PC-3 (cell line): Measurements from ENCODE around the gene UBE2Q2. TPM values are rescaled to one million over a fixed set of nuclear protein-coding genes. Genes with fewer than 3 reads are reported as not detected.
A peak's percentile ranks its signal among the peaks of the same experiment; 100 is the strongest.

Experiments used
- ATAC-seq: fragments of 200-7000 bp; cut with Tn5 transposase; 2 replicates; pipeline ENCODE4 v1.9.1; 2020; ENCODE audit warnings: mild to moderate bottlenecking, moderate library complexity
- BruUV-seq: library from RNA; stranded (reverse); fragments of 400-500 nt; replicated peaks from 2 replicates; lab custom pipeline; 2021; lab: Mats Ljungman, UMichigan
- CTCF ChIA-PET: fragments of 300-600 bp; sonication (Branson Sonifier 250); formaldehyde crosslinking; loops from one replicate; lab custom pipeline; 2022; ENCODE audit warnings: antibody characterized with exemption; lab: Charles Lee
- POLR2A ChIA-PET: fragments of 300-600 bp; sonication (Branson Sonifier 250); formaldehyde crosslinking; loops from one replicate; lab custom pipeline; 2022; ENCODE audit warnings: antibody characterized with exemption; ENCODE audit not compliant: unreplicated experiment; lab: Charles Lee
- DNase-seq: peaks from one replicate; pipeline ENCODE4 v3.0.0-alpha.2; 2015
- H2AFZ ChIP-seq: fragments of 300-600 bp; sonication (generic); 2 replicates; pipeline ENCODE4 v1.6.0; 2016; ENCODE audit warnings: antibody characterized with exemption, low read length
- H3F3A ChIP-seq: fragments of 300-600 bp; sonication (generic); one replicate; pipeline ENCODE4 v1.6.0; 2017; ENCODE audit warnings: antibody characterized with exemption, low read length, control low read depth, mild to moderate bottlenecking; ENCODE audit not compliant: unreplicated experiment
- H3K27ac ChIP-seq: fragments of 300-600 bp; sonication (generic); 2 replicates; pipeline ENCODE4 v1.5.1; 2016; ENCODE audit warnings: mild to moderate bottlenecking, low read length
- H3K27me3 ChIP-seq: fragments of 300-600 bp; sonication (generic); 2 replicates; pipeline ENCODE4 v1.6.1; 2016; ENCODE audit warnings: low read length, mixed read lengths
- H3K36me3 ChIP-seq: fragments of 300-600 bp; sonication (generic); 2 replicates; pipeline ENCODE4 v1.6.1; 2016; ENCODE audit warnings: low read depth, mixed run types, low read length, mixed read lengths
- H3K4me1 ChIP-seq: fragments of 300-600 bp; sonication (generic); 2 replicates; pipeline ENCODE4 v1.5.1; 2016; ENCODE audit warnings: low read length; ENCODE audit not compliant: insufficient read depth
- H3K4me2 ChIP-seq: fragments of 300-600 bp; sonication (generic); 2 replicates; pipeline ENCODE4 v1.6.0; 2016; ENCODE audit warnings: low read length
- H3K4me3 ChIP-seq: fragments of 300-600 bp; sonication (generic); 2 replicates; pipeline ENCODE4 v1.5.1; 2016; ENCODE audit warnings: mild to moderate bottlenecking, low read length, mixed read lengths
- H3K79me2 ChIP-seq: fragments of 300-600 bp; sonication (generic); 2 replicates; pipeline ENCODE4 v1.6.1; 2017; ENCODE audit warnings: low read length, mixed read lengths
- H3K9ac ChIP-seq: fragments of 300-600 bp; sonication (generic); 2 replicates; pipeline ENCODE4 v1.6.0; 2016; ENCODE audit warnings: mild to moderate bottlenecking, low read length
- H3K9me2 ChIP-seq: fragments of 300-600 bp; sonication (generic); replicated peaks from 2 replicates; pipeline ENCODE4 v1.6.1; 2016; ENCODE audit warnings: mixed run types, low read length, mixed read lengths
- H3K9me3 ChIP-seq: fragments of 300-600 bp; sonication (generic); 2 replicates; pipeline ENCODE4 v1.6.1; 2016; ENCODE audit warnings: low read length, mixed read lengths
- H4K20me1 ChIP-seq: fragments of 300-600 bp; sonication (generic); 2 replicates; pipeline ENCODE4 v1.6.1; 2016; ENCODE audit warnings: low read length, mixed read lengths
- EZH2 ChIP-seq: fragments of 300-600 bp; sonication (generic); IDR thresholded peaks from one replicate; pipeline ENCODE4 v1.6.1; 2017; ENCODE audit warnings: antibody characterized with exemption, mild to moderate bottlenecking, low read length; ENCODE audit not compliant: unreplicated experiment
- EZH2phosphoT487 ChIP-seq: fragments of 300-600 bp; sonication (generic); IDR thresholded peaks from 2 replicates; pipeline ENCODE4 v1.6.1; 2018; ENCODE audit warnings: mild to moderate bottlenecking, antibody characterized with exemption, low read length, borderline replicate concordance
- intact Hi-C: fragments of 100-400 bp; cut with micrococcal nuclease; formaldehyde crosslinking; loops from 2 replicates; pipeline ENCODE4 v1.9.0; 2023
- total RNA-seq: library from RNA; depleted of rRNA; stranded (reverse); fragments of >200 nt; gene quantifications from 2 replicates; pipeline ENCODE4 v1.2.3, GENCODE V29; 2014
- TF ChIP-seq, protein P1 (sequence below): fragments of 300-600 bp; sonication (generic); conservative IDR thresholded peaks from 2 replicates; pipeline ENCODE4 v1.5.1; 2017; ENCODE audit warnings: antibody characterized with exemption, low read depth, mild to moderate bottlenecking, low read length

The UBE2Q2 gene
- total RNA-seq, 1 experiment from 2014 or later, result 20.3 TPM

DNA sequence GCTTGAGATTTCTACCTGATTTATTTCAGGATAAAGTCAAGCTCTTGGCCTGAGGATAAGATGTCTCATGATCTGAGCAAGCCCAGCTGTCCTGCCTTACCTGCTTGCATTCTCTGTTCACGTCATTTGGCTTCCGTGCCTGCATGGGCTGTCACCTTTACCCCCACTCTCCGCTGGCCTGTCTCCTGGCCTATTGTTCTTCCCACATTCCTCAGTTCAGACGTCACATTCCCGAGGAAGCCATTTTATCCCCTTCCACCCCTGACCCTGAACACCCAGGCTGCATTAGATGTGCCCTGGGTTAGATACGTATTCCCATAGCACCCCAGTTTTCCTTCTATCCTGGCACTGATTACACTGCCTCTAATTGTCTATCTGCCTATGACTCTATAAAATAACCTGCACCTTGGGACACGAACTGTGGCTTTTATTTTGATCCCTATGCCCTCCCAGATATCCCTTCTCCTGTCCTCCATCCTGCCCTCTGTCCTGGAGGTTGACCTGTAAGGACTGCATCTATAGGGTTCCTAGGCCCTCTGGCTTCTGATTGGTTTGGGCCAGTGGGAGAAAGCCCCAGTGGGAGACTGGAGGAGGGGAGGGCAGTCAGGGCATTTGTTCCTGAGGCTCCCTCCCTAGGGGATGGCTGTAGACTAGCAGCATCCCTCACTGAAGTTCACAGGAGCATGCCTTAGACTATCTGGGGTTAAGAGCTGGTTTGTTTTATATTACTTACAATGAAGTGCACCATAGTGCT lies 19.2 kb upstream of the UBE2Q2 start:
- Histone ChIP-seq H3K27me3 (no peaks in the 10 kb centered on the region), H3K9me3 (no peaks in the 10 kb centered on the region), H3K4me3 (no peak overlapping the region), H3F3A (no peaks in the 10 kb centered on the region), H3K79me2 (no peaks in the 10 kb centered on the region), H3K9me2 (no peaks in the 10 kb centered on the region), H2AFZ (peak overlapping the region; percentile 68), H3K4me2 (0 out of 2 replicates have a peak overlapping the region, but pooled peaks have one; percentile 10), H3K27ac (peak overlapping the region; percentile 47), H3K4me1 (peaks cover 12% of the 10 kb centered on the region), H4K20me1 (no peaks in the 10 kb centered on the region), H3K9ac (peak overlapping the region; percentile 21; the same call in 1 of the 2 replicates), H3K36me3 (no peaks in the 10 kb centered on the region)
- CTCF ChIA-PET, result no interaction called here
- no peak for ATAC-seq
- BruUV-seq, result no TSS peak
- DNase-seq, result peak; percentile 62
- POLR2A ChIA-PET, result interaction anchor here (0.6 kb wide), 1 partner anchor 649 kb away, joined by 4 read pairs; no protein-coding TSS in a partner anchor
- intact Hi-C loops, result no loop called here
- TF ChIP-seq, protein P1, sequence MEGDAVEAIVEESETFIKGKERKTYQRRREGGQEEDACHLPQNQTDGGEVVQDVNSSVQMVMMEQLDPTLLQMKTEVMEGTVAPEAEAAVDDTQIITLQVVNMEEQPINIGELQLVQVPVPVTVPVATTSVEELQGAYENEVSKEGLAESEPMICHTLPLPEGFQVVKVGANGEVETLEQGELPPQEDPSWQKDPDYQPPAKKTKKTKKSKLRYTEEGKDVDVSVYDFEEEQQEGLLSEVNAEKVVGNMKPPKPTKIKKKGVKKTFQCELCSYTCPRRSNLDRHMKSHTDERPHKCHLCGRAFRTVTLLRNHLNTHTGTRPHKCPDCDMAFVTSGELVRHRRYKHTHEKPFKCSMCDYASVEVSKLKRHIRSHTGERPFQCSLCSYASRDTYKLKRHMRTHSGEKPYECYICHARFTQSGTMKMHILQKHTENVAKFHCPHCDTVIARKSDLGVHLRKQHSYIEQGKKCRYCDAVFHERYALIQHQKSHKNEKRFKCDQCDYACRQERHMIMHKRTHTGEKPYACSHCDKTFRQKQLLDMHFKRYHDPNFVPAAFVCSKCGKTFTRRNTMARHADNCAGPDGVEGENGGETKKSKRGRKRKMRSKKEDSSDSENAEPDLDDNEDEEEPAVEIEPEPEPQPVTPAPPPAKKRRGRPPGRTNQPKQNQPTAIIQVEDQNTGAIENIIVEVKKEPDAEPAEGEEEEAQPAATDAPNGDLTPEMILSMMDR, result no peak

- no peak for DNase-seq
These were observed 15.6 kb upstream of the UBE2Q2 start for GRCh38 chr15:75827691-75828090.

GRCh38 chr15:75828429-75828828 lies 14.8 kb upstream of the UBE2Q2 start:
- H3K79me2 ChIP-seq, result no peaks in the 10 kb centered on the region
- BruUV-seq, result no TSS peak
- no peak overlapping the region for H3K4me2 ChIP-seq
- H3K9me3 ChIP-seq, result no peaks in the 10 kb centered on the region
- TF ChIP-seq EZH2 (no peak), EZH2phosphoT487 (no peak)
- TF ChIP-seq, protein P1, result no peak
- H3F3A ChIP-seq, result no peaks in the 10 kb centered on the region
- no peak overlapping the region for H3K27ac ChIP-seq
- H3K4me3 ChIP-seq, result no peak overlapping the region
- no peaks in the 10 kb centered on the region for H3K27me3 ChIP-seq
- H3K4me1 ChIP-seq, result peaks cover 9% of the 10 kb centered on the region
- intact Hi-C loops, result no loop called here
- CTCF ChIA-PET, result no interaction called here
- POLR2A ChIA-PET, result no interaction called here
- H2AFZ ChIP-seq, result no peak overlapping the region
- no peak overlapping the region for H3K9ac ChIP-seq
- DNase-seq, result no peak
- no peak for ATAC-seq
- no peaks in the 10 kb centered on the region for H3K9me2 ChIP-seq
- no peaks in the 10 kb centered on the region for H4K20me1 ChIP-seq
- H3K36me3 ChIP-seq, result no peaks in the 10 kb centered on the region

More at GRCh38 chr15:75827691-75828090, 15.6 kb upstream of the UBE2Q2 start:
- Histone ChIP-seq H3K4me1 (peaks cover 12% of the 10 kb centered on the region), H3K36me3 (no peaks in the 10 kb centered on the region), H3K9me2 (no peaks in the 10 kb centered on the region), H3K27me3 (no peaks in the 10 kb centered on the region), H3K9me3 (no peaks in the 10 kb centered on the region), H3K4me3 (no peak overlapping the region), H3K27ac (no peak overlapping the region), H4K20me1 (no peaks in the 10 kb centered on the region), H3F3A (no peaks in the 10 kb centered on the region), H3K79me2 (no peaks in the 10 kb centered on the region), H2AFZ (no peak overlapping the region), H3K4me2 (no peak overlapping the region), H3K9ac (no peak overlapping the region)
- ChIA-PET CTCF (no interaction called here), POLR2A (no interaction called here)
- no peak for TF ChIP-seq EZH2phosphoT487
- no peak for ATAC-seq
- BruUV-seq, result no TSS peak
- intact Hi-C loops, result no loop called here
